Astrocyte (in vitro differentiated cells and primary cell): ENCODE results near the gene PARP16. TPM values are rescaled to one million over a fixed set of nuclear protein-coding genes. Genes with fewer than 3 reads are reported as not detected.

Experiments
- DNase-seq: peaks from one replicate; pipeline ENCODE4 v3.0.0-alpha.2; 2010; ENCODE audit warnings: low read depth
- FAIRE-seq: peaks from 2 replicates; lab custom pipeline; 2011; peaks lifted over from hg19 to GRCh38; lab: Jason Lieb, UNC
- H2AFZ ChIP-seq: 2 replicates; pipeline ENCODE4 v1.6.0; 2012; ENCODE audit warnings: low read depth, low read length, inconsistent platforms
- H3K27ac ChIP-seq: 2 replicates; pipeline ENCODE4 v1.5.1; 2011; ENCODE audit warnings: low read depth, low read length, inconsistent platforms
- H3K27me3 ChIP-seq: 2 replicates; pipeline ENCODE4 v1.6.0; 2011; ENCODE audit warnings: low read length, inconsistent platforms; ENCODE audit not compliant: insufficient read depth
- H3K36me3 ChIP-seq: 2 replicates; pipeline ENCODE4 v1.5.1; 2011; ENCODE audit warnings: low read length, inconsistent platforms; ENCODE audit not compliant: insufficient read depth
- H3K4me1 ChIP-seq: 2 replicates; pipeline ENCODE4 v1.5.1; 2011; ENCODE audit warnings: low read length, inconsistent platforms; ENCODE audit not compliant: insufficient read depth
- H3K4me2 ChIP-seq: 2 replicates; pipeline ENCODE4 v1.6.0; 2012; ENCODE audit warnings: low read length, inconsistent platforms
- H3K4me3 ChIP-seq: 2 replicates; pipeline ENCODE4 v1.5.1; 2011; ENCODE audit warnings: low read depth, mild to moderate bottlenecking, low read length, inconsistent platforms; ENCODE audit not compliant: insufficient read depth
- H3K79me2 ChIP-seq: 2 replicates; pipeline ENCODE4 v1.6.0; 2012; ENCODE audit warnings: mild to moderate bottlenecking, low read length, inconsistent platforms; ENCODE audit not compliant: insufficient read depth
- H3K9ac ChIP-seq: 2 replicates; pipeline ENCODE4 v1.6.0; 2012; ENCODE audit warnings: mild to moderate bottlenecking, low read length, inconsistent platforms
- H3K9me3 ChIP-seq: 2 replicates; pipeline ENCODE4 v1.5.1; 2012; ENCODE audit warnings: low read depth, mild to moderate bottlenecking, low read length, inconsistent platforms; ENCODE audit not compliant: insufficient read depth
- H4K20me1 ChIP-seq: 2 replicates; pipeline ENCODE4 v1.6.0; 2012; ENCODE audit warnings: low read length, inconsistent platforms; ENCODE audit not compliant: insufficient read depth
- H3K27ac Mint-ChIP-seq: one replicate; pipeline ENCODE4 v1.8.0; 2021; ENCODE audit warnings: mild to moderate bottlenecking, mixed read lengths; ENCODE audit not compliant: unreplicated experiment
- H3K27me3 Mint-ChIP-seq: one replicate; pipeline ENCODE4 v1.8.0; 2021; ENCODE audit warnings: low read depth, mixed read lengths; ENCODE audit not compliant: unreplicated experiment
- H3K36me3 Mint-ChIP-seq: one replicate; pipeline ENCODE4 v1.8.0; 2021; ENCODE audit warnings: low read depth, mixed read lengths; ENCODE audit not compliant: unreplicated experiment
- H3K4me1 Mint-ChIP-seq: one replicate; pipeline ENCODE4 v1.8.0; 2021; ENCODE audit warnings: low read depth, mixed read lengths; ENCODE audit not compliant: unreplicated experiment
- H3K4me3 Mint-ChIP-seq: one replicate; pipeline ENCODE4 v1.8.0; 2021; ENCODE audit warnings: mild to moderate bottlenecking, moderate library complexity, mixed read lengths; ENCODE audit not compliant: unreplicated experiment
- H3K9me3 Mint-ChIP-seq: one replicate; pipeline ENCODE4 v1.8.0; 2021; ENCODE audit warnings: mild to moderate bottlenecking, mixed read lengths; ENCODE audit not compliant: unreplicated experiment
- CTCF ChIP-seq: IDR thresholded peaks from 2 replicates; pipeline ENCODE4 v1.5.1; 2011; ENCODE audit warnings: low read depth, mild to moderate bottlenecking, inconsistent platforms, low read length, moderate library complexity; ENCODE audit not compliant: insufficient read depth
- EZH2 ChIP-seq: IDR thresholded peaks from 2 replicates; pipeline ENCODE4 v1.6.1; 2012; ENCODE audit warnings: mild to moderate bottlenecking, low read length, inconsistent platforms; ENCODE audit not compliant: insufficient read depth
- total RNA-seq: library from RNA; stranded (reverse); gene quantifications from 2 replicates; pipeline ENCODE4 v1.2.1, GENCODE V29; 2021

The PARP16 gene
- total RNA-seq, 1 donor from 2014 or later = 2.7 TPM

GRCh38 chr15:65221697-65222096, 65.0 kb downstream of the PARP16 start:
- Mint-ChIP-seq H3K27ac (no peak overlapping the region), H3K27me3 (peaks cover 11% of the 10 kb centered on the region), H3K4me3 (no peak overlapping the region), H3K9me3 (no peaks in the 10 kb centered on the region), H3K36me3 (no peaks in the 10 kb centered on the region), H3K4me1 (no peaks in the 10 kb centered on the region)
- Histone ChIP-seq H2AFZ (no peak overlapping the region), H3K9ac (no peak overlapping the region), H3K27me3 (peaks cover 2% of the 10 kb centered on the region), H4K20me1 (no peaks in the 10 kb centered on the region), H3K4me1 (no peaks in the 10 kb centered on the region), H3K79me2 (no peaks in the 10 kb centered on the region), H3K36me3 (no peaks in the 10 kb centered on the region), H3K27ac (no peak overlapping the region), H3K4me2 (no peak overlapping the region), H3K4me3 (no peak overlapping the region), H3K9me3 (no peaks in the 10 kb centered on the region)
- FAIRE-seq = no peak
- DNase-seq = no peak
- TF ChIP-seq EZH2 = no peak
- TF ChIP-seq CTCF = no peak

- Mint-ChIP-seq H3K4me1 (no peaks in the 10 kb centered on the region), H3K27ac (no peak overlapping the region), H3K4me3 (no peak overlapping the region), H3K9me3 (no peaks in the 10 kb centered on the region), H3K27me3 (peaks cover 12% of the 10 kb centered on the region), H3K36me3 (no peaks in the 10 kb centered on the region)
- Histone ChIP-seq H3K4me3 (no peak overlapping the region), H3K27ac (no peak overlapping the region), H3K4me1 (no peaks in the 10 kb centered on the region), H3K9me3 (no peaks in the 10 kb centered on the region), H3K4me2 (no peak overlapping the region), H4K20me1 (no peaks in the 10 kb centered on the region), H3K9ac (no peak overlapping the region), H3K79me2 (no peaks in the 10 kb centered on the region), H3K27me3 (no peaks in the 10 kb centered on the region), H3K36me3 (no peaks in the 10 kb centered on the region), H2AFZ (no peak overlapping the region)
- TF ChIP-seq CTCF = no peak
- no peak for TF ChIP-seq EZH2
- DNase-seq (no peak), FAIRE-seq (no peak)
Measured at GRCh38 chr15:65219137-65219536, 67.5 kb downstream of the PARP16 start.

- Mint-ChIP-seq H3K4me1 (peaks cover 3% of the 10 kb centered on the region), H3K9me3 (peaks cover 2% of the 10 kb centered on the region), H3K36me3 (no peaks in the 10 kb centered on the region), H3K27ac (no peak overlapping the region), H3K4me3 (no peak overlapping the region), H3K27me3 (peaks cover 14% of the 10 kb centered on the region)
- H3K27ac ChIP-seq = no peak overlapping the region
- no peak for TF ChIP-seq EZH2
- no peak for TF ChIP-seq CTCF
- no peak for FAIRE-seq
- no peaks in the 10 kb centered on the region for H3K36me3 ChIP-seq
- no peak overlapping the region for H3K9ac ChIP-seq
- no peaks in the 10 kb centered on the region for H3K79me2 ChIP-seq
- H2AFZ ChIP-seq = no peak overlapping the region
- DNase-seq = no peak
- H3K9me3 ChIP-seq = no peaks in the 10 kb centered on the region
- no peaks in the 10 kb centered on the region for H3K27me3 ChIP-seq
- H3K4me2 ChIP-seq = no peak overlapping the region
- no peak overlapping the region for H3K4me3 ChIP-seq
- H3K4me1 ChIP-seq = no peaks in the 10 kb centered on the region
- H4K20me1 ChIP-seq = no peaks in the 10 kb centered on the region
Measured at GRCh38 chr15:65217526-65218482, 68.9 kb downstream of the PARP16 start.
